ENCODE data around the gene KRTAP29-1. TPM values are rescaled to one million over a fixed set of nuclear protein-coding genes. Genes with fewer than 3 reads are reported as not detected.
"Not testable (repeated sequence)": the region's sequence is repeated elsewhere in the genome, so short reads cannot be mapped to it uniquely, and the experiment has no call there.

The KRTAP29-1 gene, protein sequence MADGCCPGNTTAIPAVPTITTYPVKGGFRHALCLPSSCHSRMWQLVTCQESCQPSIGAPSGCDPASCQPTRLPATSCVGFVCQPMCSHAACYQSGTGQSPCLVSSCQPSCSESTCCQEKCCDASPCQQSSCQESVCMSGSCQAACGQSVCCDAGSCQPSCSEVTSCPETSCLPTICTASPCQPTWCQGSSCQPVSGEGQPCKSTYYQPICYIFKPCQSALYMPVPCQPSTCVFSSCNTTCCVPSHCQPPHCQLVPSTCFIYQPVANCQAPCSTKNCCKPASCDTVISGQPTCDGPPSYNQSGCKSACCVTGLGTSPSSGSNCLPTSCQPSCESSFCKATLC
- total RNA-seq, result not detected

DNA sequence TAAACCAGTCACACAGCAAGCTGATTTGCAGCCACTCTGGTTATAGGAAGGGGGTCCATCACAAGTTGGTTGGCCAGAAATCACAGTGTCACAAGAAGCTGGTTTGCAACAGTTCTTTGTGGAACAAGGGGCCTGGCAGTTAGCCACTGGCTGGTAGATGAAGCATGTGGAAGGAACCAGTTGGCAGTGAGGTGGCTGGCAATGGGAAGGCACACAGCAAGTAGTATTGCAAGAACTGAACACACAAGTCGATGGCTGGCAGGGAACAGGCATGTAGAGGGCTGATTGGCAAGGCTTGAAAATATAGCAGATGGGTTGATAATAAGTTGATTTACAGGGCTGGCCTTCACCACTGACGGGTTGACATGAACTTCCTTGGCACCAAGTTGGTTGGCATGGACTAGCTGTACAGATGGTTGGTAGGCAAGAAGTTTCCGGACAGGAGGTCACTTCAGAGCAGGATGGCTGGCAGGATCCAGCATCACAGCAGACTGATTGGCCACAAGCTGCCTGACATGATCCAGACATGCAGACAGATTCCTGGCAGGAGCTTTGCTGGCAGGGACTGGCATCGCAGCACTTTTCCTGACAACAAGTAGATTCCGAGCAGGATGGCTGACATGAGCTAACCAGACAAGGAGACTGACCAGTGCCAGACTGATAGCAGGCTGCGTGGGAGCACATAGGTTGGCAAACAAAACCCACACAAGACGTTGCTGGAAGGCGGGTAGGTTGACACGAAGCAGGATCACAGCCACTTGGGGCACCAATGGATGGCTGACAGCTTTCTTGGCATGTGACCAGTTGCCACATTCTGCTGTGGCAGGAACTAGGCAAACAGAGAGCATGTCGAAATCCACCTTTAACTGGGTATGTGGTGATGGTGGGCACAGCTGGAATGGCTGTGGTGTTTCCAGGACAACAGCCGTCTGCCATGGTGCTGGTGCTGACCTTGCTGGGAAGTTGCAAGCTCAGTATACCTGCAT, at the start of gene KRTAP29-1:
KRTAP29-1 (minus strand) TSS at position 936 of the 986 bp plus-strand sequence; CDS start at position 936, 0 bp downstream.
- TF ChIP-seq, protein P1, sequence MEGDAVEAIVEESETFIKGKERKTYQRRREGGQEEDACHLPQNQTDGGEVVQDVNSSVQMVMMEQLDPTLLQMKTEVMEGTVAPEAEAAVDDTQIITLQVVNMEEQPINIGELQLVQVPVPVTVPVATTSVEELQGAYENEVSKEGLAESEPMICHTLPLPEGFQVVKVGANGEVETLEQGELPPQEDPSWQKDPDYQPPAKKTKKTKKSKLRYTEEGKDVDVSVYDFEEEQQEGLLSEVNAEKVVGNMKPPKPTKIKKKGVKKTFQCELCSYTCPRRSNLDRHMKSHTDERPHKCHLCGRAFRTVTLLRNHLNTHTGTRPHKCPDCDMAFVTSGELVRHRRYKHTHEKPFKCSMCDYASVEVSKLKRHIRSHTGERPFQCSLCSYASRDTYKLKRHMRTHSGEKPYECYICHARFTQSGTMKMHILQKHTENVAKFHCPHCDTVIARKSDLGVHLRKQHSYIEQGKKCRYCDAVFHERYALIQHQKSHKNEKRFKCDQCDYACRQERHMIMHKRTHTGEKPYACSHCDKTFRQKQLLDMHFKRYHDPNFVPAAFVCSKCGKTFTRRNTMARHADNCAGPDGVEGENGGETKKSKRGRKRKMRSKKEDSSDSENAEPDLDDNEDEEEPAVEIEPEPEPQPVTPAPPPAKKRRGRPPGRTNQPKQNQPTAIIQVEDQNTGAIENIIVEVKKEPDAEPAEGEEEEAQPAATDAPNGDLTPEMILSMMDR (IDR thresholded peaks at IDR 0.05), result no peak
- ATAC-seq (ENCODE audit: low FRiP score), result no peak

DNA sequence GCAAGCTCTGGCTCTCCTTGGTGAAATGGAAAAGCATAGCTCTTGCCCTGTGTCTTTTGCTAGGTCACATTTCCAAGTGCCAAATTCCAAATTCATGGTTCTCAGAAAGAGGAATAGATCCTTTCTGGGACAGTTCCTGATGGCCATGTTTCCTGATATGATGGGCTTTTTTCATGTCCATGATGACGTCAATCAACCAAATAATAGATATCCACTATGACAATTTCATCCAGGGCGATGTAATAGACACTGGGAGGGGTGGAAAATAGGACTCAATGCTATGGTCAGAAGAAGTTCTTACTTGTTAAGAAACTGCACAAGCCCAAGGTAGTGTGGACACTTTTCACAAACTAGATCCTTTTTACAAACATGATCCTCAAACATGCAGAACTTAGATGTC, 48.5 kb upstream of the KRTAP29-1 start:
- TF ChIP-seq, protein P1 (IDR thresholded peaks at IDR 0.05), result no peak
- ATAC-seq (ENCODE audit: low FRiP score) (no peak), DNase-seq (ENCODE audit: low spot score) (no peak)

More for the DNA sequence above, at the start of gene KRTAP29-1:
- no peak for DNase-seq (ENCODE audit: low spot score)

DNA sequence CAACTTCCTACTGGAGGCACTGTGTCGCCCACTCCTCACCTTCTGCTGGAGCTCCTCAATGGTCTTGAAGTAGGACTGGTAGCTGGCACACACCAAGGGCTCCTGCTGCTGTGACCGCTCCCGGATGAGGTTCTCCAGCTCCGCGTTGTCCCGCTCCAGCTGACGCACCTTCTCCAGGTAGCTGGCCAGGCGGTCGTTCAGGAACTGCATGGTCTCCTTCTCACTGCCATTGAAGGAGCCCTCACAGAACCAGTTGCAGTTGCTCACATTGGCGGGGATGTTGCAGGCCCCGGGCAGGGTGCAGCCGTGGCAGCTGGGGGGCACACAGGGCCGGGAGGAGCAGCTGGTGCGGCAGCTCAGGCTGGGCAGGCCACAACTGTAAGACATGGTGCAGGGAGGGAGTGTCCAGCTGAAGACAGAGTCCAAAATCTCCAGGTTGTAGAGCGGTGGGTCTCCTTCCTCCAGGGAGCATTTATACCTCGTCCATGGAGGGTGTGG, 47.8 kb upstream of the KRTAP29-1 start, which contains the start of gene KRT33A:
KRT33A (minus strand) TSS at position 448 of the 498 bp plus-strand sequence; CDS start at position 387, 61 bp downstream.
- not testable (repeated sequence) for ATAC-seq (ENCODE audit: low FRiP score); DNase-seq (ENCODE audit: low spot score)

DNA sequence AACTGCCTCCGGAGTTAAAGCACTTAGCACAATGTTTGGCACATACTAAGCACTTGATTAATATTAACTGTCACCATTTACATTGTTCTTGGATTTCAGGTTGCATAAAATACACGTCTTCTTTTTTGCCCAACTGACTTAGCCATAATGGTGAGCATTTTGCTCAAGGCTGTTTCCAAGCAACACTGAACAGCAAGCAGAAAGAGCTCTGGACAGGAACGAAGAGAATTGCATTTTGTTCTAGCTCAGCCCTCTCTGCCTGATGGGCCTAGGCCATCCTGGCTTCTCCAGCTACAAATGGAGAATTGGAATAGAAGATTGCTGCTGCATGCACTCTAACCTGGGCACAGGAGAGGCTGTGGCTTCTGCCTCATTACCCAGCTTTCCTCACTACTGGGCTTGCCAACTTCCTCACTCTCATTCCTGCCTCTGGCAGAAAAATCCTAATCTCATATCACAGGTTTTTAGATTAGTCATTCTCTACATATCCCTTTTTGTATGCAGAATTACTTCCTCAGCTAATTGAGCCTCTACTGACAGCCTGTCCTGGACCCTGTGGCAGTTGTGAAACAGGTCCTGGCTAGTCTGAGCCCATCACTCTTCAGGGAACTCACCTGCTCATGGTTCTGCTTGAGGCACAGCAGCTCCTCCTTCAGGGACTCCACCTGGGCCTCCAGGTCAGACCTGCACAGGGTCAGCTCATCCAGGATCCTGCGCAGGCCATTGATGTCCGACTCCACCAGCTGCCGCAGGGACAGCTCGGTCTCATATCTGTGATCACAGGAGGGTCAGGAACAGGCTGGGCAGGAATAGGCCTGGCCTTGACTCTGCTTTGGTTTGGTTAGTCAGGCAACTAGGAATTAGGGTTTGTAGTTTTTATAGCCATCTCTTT, 45.5 kb upstream of the KRTAP29-1 start:
- DNase-seq (ENCODE audit: low spot score), result no peak
- no peak for ATAC-seq (ENCODE audit: low FRiP score)
- TF ChIP-seq, protein P1 (IDR thresholded peaks at IDR 0.05), result no peak

DNA sequence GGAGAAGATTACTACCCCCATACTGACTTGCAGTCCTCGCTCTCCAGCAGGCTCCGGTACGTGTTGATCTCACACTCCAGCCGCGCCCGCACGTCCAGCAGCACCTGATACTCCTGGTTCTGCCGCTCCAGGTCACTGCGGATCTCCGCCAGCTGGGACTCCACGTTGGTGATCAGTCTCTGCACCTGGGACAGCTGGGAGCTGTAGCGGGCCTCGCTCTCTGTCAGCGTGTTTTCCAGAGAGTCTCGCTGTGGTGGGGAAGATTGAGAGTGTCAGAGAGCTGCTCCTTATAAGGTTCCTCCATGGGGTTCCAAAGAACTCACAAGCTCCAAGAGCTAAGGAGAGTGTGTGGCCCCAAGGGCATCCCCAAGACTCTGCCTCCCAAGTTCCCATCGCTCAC, 43.8 kb upstream of the KRTAP29-1 start:
- not testable (repeated sequence) for ATAC-seq (ENCODE audit: low FRiP score)

DNA sequence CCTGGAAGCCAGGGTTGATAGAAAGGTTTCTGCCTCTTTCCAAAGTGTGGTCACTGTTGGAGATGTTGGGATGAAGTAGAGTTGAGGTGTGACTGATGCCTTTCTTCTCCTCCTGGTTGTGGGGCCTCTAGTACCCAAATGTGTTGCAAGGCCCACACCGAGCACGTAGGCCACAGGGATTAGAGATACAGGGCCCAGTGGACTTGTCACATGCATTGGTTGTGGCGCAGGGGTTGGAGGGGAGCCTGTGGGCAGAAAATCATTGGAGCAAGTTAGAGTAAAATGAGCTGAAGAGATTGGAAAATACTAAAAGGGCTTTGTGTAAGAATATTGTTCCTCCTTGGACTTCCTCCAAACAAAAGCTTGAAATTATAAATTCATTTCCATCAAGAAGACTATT, 43.3 kb upstream of the KRTAP29-1 start:
- no peak for DNase-seq (ENCODE audit: low spot score)
- no peak for ATAC-seq (ENCODE audit: low FRiP score)
- TF ChIP-seq, protein P1 (IDR thresholded peaks at IDR 0.05), result no peak

More for the DNA sequence above, 43.8 kb upstream of the KRTAP29-1 start:
- DNase-seq (ENCODE audit: low spot score), result not testable (repeated sequence)

DNA sequence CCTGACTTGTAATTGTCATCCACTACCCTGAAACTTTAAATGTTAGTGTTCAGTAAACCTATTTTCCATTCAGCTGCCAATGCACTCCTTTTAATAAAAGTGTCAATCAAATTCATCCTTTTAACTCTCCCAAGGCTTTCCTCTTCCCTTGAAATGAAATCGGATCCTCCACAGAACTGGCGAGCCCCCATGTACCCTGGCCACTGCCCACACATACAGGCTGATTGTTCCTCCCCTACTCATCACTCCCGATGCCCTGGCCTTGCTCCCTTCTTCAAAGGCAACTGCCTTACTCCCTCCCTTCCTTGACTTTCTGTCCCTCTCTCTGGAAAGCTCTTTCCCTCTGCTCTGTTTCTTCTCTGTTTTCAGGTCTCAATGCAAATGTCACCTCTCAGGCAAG, 40.4 kb upstream of the KRTAP29-1 start:
- TF ChIP-seq, protein P1 (IDR thresholded peaks at IDR 0.05), result no peak
- ATAC-seq (ENCODE audit: low FRiP score), result no peak
- no peak for DNase-seq (ENCODE audit: low spot score)
